IMR-90 (cell line): ENCODE results near the gene VAT1L. TPM values are rescaled to one million over a fixed set of nuclear protein-coding genes. Genes with fewer than 3 reads are reported as not detected.

Experiments
- ATAC-seq: fragments of 200-7000 bp; cut with Tn5 transposase; 2 replicates; pipeline ENCODE4 v1.9.1; 2020; ENCODE audit warnings: low read depth, mild to moderate bottlenecking, moderate library complexity
- BruUV-seq: library from RNA; stranded (reverse); fragments of 400-500 nt; replicated peaks from 2 replicates; lab custom pipeline; 2021; lab: Mats Ljungman, UMichigan
- CTCF ChIA-PET: fragments of 300-600 bp; formaldehyde crosslinking; extraction: SDS; loops from one replicate; lab custom pipeline; 2021; ENCODE audit warnings: antibody characterized with exemption; lab: Yijun Ruan, JAX
- POLR2A ChIA-PET: fragments of 300-600 bp; sonication (Branson Sonifier 250); formaldehyde crosslinking; loops from one replicate; lab custom pipeline; 2022; ENCODE audit warnings: antibody characterized with exemption; ENCODE audit not compliant: unreplicated experiment; lab: Charles Lee
- DNase-seq: peaks from one replicate; pipeline ENCODE4 v3.0.0; 2013
- H2AFZ ChIP-seq: replicated peaks from 2 replicates; pipeline ENCODE3; 2013; ENCODE audit warnings: low read length, mild to moderate bottlenecking; ENCODE audit not compliant: poor library complexity
- H2AK5ac ChIP-seq: 2 replicates; pipeline ENCODE4 v1.6.1; 2013; ENCODE audit warnings: low read depth, low read length, inconsistent platforms
- H2AK9ac ChIP-seq: replicated peaks from 2 replicates; pipeline ENCODE3; 2013; ENCODE audit warnings: mild to moderate bottlenecking, low read depth, low read length, moderate library complexity; ENCODE audit not compliant: poor library complexity
- H2BK120ac ChIP-seq: 2 replicates; pipeline ENCODE4 v1.6.1; 2013; ENCODE audit warnings: low read depth, low read length, inconsistent platforms
- H2BK15ac ChIP-seq: 3 replicates; pipeline ENCODE4 v1.6.1; 2013; ENCODE audit warnings: low read depth, low read length, inconsistent platforms
- H2BK20ac ChIP-seq: 2 replicates; pipeline ENCODE4 v1.6.1; 2013; ENCODE audit warnings: low read depth, mild to moderate bottlenecking, inconsistent platforms, low read length, moderate library complexity
- H2BK5ac ChIP-seq: 2 replicates; pipeline ENCODE4 v1.6.1; 2013; ENCODE audit warnings: mild to moderate bottlenecking, low read depth, low read length, inconsistent platforms; ENCODE audit not compliant: poor library complexity, severe bottlenecking
- H3K14ac ChIP-seq: replicated peaks from 2 replicates; pipeline ENCODE4 v1.6.1; 2013; ENCODE audit warnings: low read depth, low read length, inconsistent platforms
- H3K18ac ChIP-seq: 2 replicates; pipeline ENCODE4 v1.6.1; 2013; ENCODE audit warnings: low read depth, low read length, control low read depth
- H3K23ac ChIP-seq: 2 replicates; pipeline ENCODE4 v1.6.1; 2013; ENCODE audit warnings: low read depth, low read length, inconsistent platforms
- H3K27ac ChIP-seq: 2 replicates; pipeline ENCODE4 v1.5.1; 2013; ENCODE audit warnings: mild to moderate bottlenecking, control low read depth, low read length; ENCODE audit not compliant: insufficient read depth
- H3K27me3 ChIP-seq: 2 replicates; pipeline ENCODE4 v1.6.1; 2013; ENCODE audit warnings: low read length; ENCODE audit not compliant: control insufficient read depth, insufficient read depth
- H3K36me3 ChIP-seq: 2 replicates; pipeline ENCODE4 v1.6.1; 2013; ENCODE audit warnings: low read length, mixed read lengths; ENCODE audit not compliant: control insufficient read depth, insufficient read depth
- H3K4ac ChIP-seq: 2 replicates; pipeline ENCODE4 v1.6.1; 2013; ENCODE audit warnings: low read depth, low read length, inconsistent platforms
- H3K4me1 ChIP-seq: 2 replicates; pipeline ENCODE4 v1.6.1; 2013; ENCODE audit warnings: low read length, mixed read lengths; ENCODE audit not compliant: control insufficient read depth, insufficient read depth
- H3K4me2 ChIP-seq: 2 replicates; pipeline ENCODE4 v1.6.1; 2013; ENCODE audit warnings: low read depth, mild to moderate bottlenecking, control low read depth, low read length, moderate library complexity
- H3K4me3 ChIP-seq: 2 replicates; pipeline ENCODE4 v1.5.1; 2013; ENCODE audit warnings: low read depth, mild to moderate bottlenecking, control low read depth, low read length, moderate library complexity; ENCODE audit not compliant: insufficient read depth
- H3K56ac ChIP-seq: 2 replicates; pipeline ENCODE4 v1.6.1; 2013; ENCODE audit warnings: low read length, inconsistent platforms; ENCODE audit not compliant: insufficient read depth; ENCODE audit errors: extremely low read depth
- H3K79me1 ChIP-seq, 2 experiments: 2 replicates each; pipeline ENCODE4 v1.6.1; 2013; ENCODE audit warnings: low read length in 2 of 2, inconsistent platforms in 1 of 2, low read depth in 1 of 2
- H3K9ac ChIP-seq: 2 replicates; pipeline ENCODE4 v1.6.1; 2013; ENCODE audit warnings: low read depth, low read length, control low read depth
- H3K9me1 ChIP-seq: 2 replicates; pipeline ENCODE4 v1.6.1; 2013; ENCODE audit warnings: low read length, inconsistent platforms; ENCODE audit not compliant: insufficient read depth
- H3K9me3 ChIP-seq: 2 replicates; pipeline ENCODE4 v1.6.1; 2013; ENCODE audit warnings: low read length; ENCODE audit not compliant: control insufficient read depth, insufficient read depth
- H4K20me1 ChIP-seq: 2 replicates; pipeline ENCODE4 v1.6.1; 2013; ENCODE audit warnings: low read length, inconsistent platforms; ENCODE audit not compliant: insufficient read depth
- H4K5ac ChIP-seq: 2 replicates; pipeline ENCODE4 v1.6.1; 2013; ENCODE audit warnings: mild to moderate bottlenecking, low read depth, low read length, control low read depth
- H4K8ac ChIP-seq, 2 experiments: 2 replicates each; pipeline ENCODE4 v1.6.1; 2013; ENCODE audit warnings: low read depth in 2 of 2, low read length in 2 of 2, control low read depth in 1 of 2, inconsistent platforms in 1 of 2
- H4K91ac ChIP-seq: 2 replicates; pipeline ENCODE4 v1.6.1; 2013; ENCODE audit warnings: low read depth, low read length, inconsistent platforms; ENCODE audit not compliant: insufficient read depth
- BHLHE40 ChIP-seq: fragments of 150-350 bp; IDR thresholded peaks from 2 replicates; pipeline ENCODE4 v1.6.1; 2016; ENCODE audit warnings: mild to moderate bottlenecking, low read depth, low read length
- WGBS, 2 experiments: methylation state at CpG; one replicate each; pipeline versions ENCODE4 v1.1.5 to v1.1.7; 2013; ENCODE audit warnings: missing lambda C conversion rate in 2 of 2; ENCODE audit not compliant: insufficient read length in 1 of 2; ENCODE audit errors: extremely low coverage in 2 of 2; 5-methylcytosine and 5-hydroxymethylcytosine counted together
- dilution Hi-C: fragments of 300-500 bp; cut with HindIII; formaldehyde crosslinking; loops from one replicate; pipeline ENCODE4 v1.14.3; 2018; ENCODE audit warnings: low sequenced_read_pairs; ENCODE audit not compliant: unreplicated experiment
- in situ Hi-C: fragments of 300-500 bp; cut with MboI; formaldehyde crosslinking; loops from 3 replicates; pipeline ENCODE4 v1.14.3; 2019; ENCODE audit warnings: low sequenced_read_pairs, inconsistent platforms, mixed read lengths
- intact Hi-C: fragments of 100-400 bp; cut with micrococcal nuclease; formaldehyde crosslinking; loops from 2 replicates; pipeline ENCODE4 v1.10.0; 2022
- polyA plus RNA-seq, 3 experiments: library from polyadenylated mRNA; depleted of rRNA; stranded (reverse); fragments of >200 nt; gene quantifications; 2 replicates each; pipeline ENCODE4 v1.2.3, GENCODE V29; 2012; ENCODE audit warnings: low replicate concordance in 1 of 3
- total RNA-seq: library from RNA; depleted of rRNA; stranded (reverse); fragments of >200 nt; gene quantifications from 2 replicates; pipeline ENCODE4 v1.2.3, GENCODE V29; 2012
- TF ChIP-seq, protein P1 (sequence below): conservative IDR thresholded peaks from 2 replicates; pipeline ENCODE4 v1.5.1; 2012; ENCODE audit warnings: mild to moderate bottlenecking, low read depth, low read length, improper control_type of control experiment

The VAT1L gene
- total and polyA plus RNA-seq, 2 of the 4 experiments (the other 2 are of a cell fraction): 15.4 to 18.5 TPM

- TF ChIP-seq BHLHE40: no peak
These were observed 214.7 kb downstream of the VAT1L start (continued) for GRCh38 chr16:78002915-78003538.

DNA sequence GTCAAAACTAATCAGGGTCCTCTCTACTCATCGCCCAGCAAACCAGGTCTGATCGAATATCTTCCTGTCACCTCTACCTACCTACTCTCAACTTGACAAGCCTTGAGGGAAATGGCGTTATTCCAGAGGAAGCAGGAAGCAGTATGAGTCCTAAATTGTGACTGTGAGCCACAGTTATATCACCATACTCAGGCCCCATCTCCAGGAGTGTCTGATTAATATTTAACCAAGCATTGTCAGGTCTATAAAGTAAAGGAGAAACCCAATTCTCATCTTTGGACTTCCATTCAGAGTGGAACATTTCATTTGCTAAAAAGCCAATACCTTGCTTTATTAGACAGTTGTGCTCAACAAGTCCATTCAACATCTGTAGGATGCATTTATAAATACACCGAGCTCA is 216.2 kb downstream of the VAT1L start:
- no TSS peak for BruUV-seq
- H3K4me3 ChIP-seq: no peak overlapping the region
- H3K18ac ChIP-seq: no peak overlapping the region
- no peak overlapping the region for H2BK20ac ChIP-seq
- peaks cover 4% of the 10 kb centered on the region for H3K27me3 ChIP-seq
- no peak overlapping the region for H3K14ac ChIP-seq
- H3K9me3 ChIP-seq: no peaks in the 10 kb centered on the region
- no peak overlapping the region for H4K5ac ChIP-seq
- no peak overlapping the region for H2AFZ ChIP-seq
- H2AK5ac ChIP-seq: no peak overlapping the region
- POLR2A ChIA-PET: no interaction called here
- H3K9me1 ChIP-seq: no peaks in the 10 kb centered on the region
- H2BK15ac ChIP-seq: no peak overlapping the region
- no peaks in the 10 kb centered on the region for H4K20me1 ChIP-seq
- CTCF ChIA-PET: interaction anchor here (0.8 kb wide), 1 partner anchor 328 kb away, joined by 5 read pairs; no protein-coding TSS in a partner anchor
- H4K8ac ChIP-seq: no peak overlapping the region
- no peak for DNase-seq
- H3K23ac ChIP-seq: no peak overlapping the region
- TF ChIP-seq, protein P1, sequence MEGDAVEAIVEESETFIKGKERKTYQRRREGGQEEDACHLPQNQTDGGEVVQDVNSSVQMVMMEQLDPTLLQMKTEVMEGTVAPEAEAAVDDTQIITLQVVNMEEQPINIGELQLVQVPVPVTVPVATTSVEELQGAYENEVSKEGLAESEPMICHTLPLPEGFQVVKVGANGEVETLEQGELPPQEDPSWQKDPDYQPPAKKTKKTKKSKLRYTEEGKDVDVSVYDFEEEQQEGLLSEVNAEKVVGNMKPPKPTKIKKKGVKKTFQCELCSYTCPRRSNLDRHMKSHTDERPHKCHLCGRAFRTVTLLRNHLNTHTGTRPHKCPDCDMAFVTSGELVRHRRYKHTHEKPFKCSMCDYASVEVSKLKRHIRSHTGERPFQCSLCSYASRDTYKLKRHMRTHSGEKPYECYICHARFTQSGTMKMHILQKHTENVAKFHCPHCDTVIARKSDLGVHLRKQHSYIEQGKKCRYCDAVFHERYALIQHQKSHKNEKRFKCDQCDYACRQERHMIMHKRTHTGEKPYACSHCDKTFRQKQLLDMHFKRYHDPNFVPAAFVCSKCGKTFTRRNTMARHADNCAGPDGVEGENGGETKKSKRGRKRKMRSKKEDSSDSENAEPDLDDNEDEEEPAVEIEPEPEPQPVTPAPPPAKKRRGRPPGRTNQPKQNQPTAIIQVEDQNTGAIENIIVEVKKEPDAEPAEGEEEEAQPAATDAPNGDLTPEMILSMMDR: no peak
- H3K4ac ChIP-seq: no peak overlapping the region
- H3K36me3 ChIP-seq: no peaks in the 10 kb centered on the region
- dilution Hi-C loops (no loop called here), intact Hi-C loops (no loop called here), in situ Hi-C loops (loop anchor here (25.0 kb wide), 1 partner anchor 767 kb away; no protein-coding TSS in a partner anchor)
- H3K56ac ChIP-seq: no peak overlapping the region
- WGBS, 2 experiments: 100% methylated on average over 1 of the region's 4 CpGs; no CpG with 5 or more reads in 1 of the 2 experiments
- no peak overlapping the region for H2AK9ac ChIP-seq
- no peaks in the 10 kb centered on the region for H3K4me1 ChIP-seq
- H4K91ac ChIP-seq: no peak overlapping the region
- H3K9ac ChIP-seq: no peak overlapping the region
- no peak overlapping the region for H3K4me2 ChIP-seq
- no peak for ATAC-seq
- no peaks in the 10 kb centered on the region for H3K79me1 ChIP-seq
- no peak overlapping the region for H2BK120ac ChIP-seq
- no peak overlapping the region for H2BK5ac ChIP-seq
- H3K27ac ChIP-seq: no peak overlapping the region
